SK-N-SH (cell line): ENCODE data around the gene IFITM5. TPM values are rescaled to one million over a fixed set of nuclear protein-coding genes. Genes with fewer than 3 reads are reported as not detected.

Experiments used
- CTCF ChIA-PET: fragments of 300-600, 350-600 bp; formaldehyde crosslinking; extraction: SDS; loops from one replicate; lab custom pipeline; 2021; lab: Yijun Ruan, JAX
- POLR2A ChIA-PET: fragments of 350-600 bp; sonication (Branson Sonifier 250); formaldehyde crosslinking; extraction: SDS; loops from one replicate; lab custom pipeline; 2020; ENCODE audit warnings: antibody characterized with exemption, inconsistent platforms; lab: Yijun Ruan, JAX
- DNase-seq: peaks from one replicate; pipeline ENCODE4 v3.0.0; 2012
- H2AFZ ChIP-seq: fragments of 200-600 bp; sonication (generic); 2 replicates; pipeline ENCODE4 v1.8.1; 2016; ENCODE audit warnings: antibody characterized with exemption, mild to moderate bottlenecking, low read depth
- H3F3A ChIP-seq: fragments of 200-600 bp; sonication (generic); replicated peaks from 2 replicates; pipeline ENCODE3; 2016; ENCODE audit warnings: antibody characterized with exemption, mild to moderate bottlenecking; ENCODE audit not compliant: insufficient read depth
- H3K27ac ChIP-seq, 2 experiments: fragments of 200-500 bp in 1 of 2; fragments of 200-600 bp in 1 of 2; sonication (Bioruptor generic) in 1 of 2; sonication (generic), shearing (Covaris generic) in 1 of 2; 2 replicates each; pipeline versions ENCODE4 v1.5.1 to v1.6.1; 2014 to 2016; ENCODE audit warnings: low read depth in 2 of 2, inconsistent platforms in 1 of 2, low read length in 1 of 2, mild to moderate bottlenecking in 1 of 2, mixed read lengths in 1 of 2
- H3K27me3 ChIP-seq: fragments of 200-600 bp; sonication (generic), shearing (Covaris generic); 2 replicates; pipeline ENCODE4 v1.6.1; 2016; ENCODE audit warnings: mixed run types; ENCODE audit not compliant: insufficient read depth
- H3K36me3 ChIP-seq, 2 experiments: fragments of 200-500 bp in 1 of 2; fragments of 200-600 bp in 1 of 2; sonication (Bioruptor generic) in 1 of 2; sonication (generic) in 1 of 2; replicated peaks in 1 of 2; 2 replicates each; pipeline versions ENCODE3 to v1.5.1; 2014 to 2016; ENCODE audit warnings: low read length in 1 of 2, mild to moderate bottlenecking in 1 of 2; ENCODE audit not compliant: insufficient read depth in 2 of 2, control insufficient read depth in 1 of 2
- H3K4me1 ChIP-seq, 2 experiments: fragments of 200-500 bp in 1 of 2; fragments of 200-600 bp in 1 of 2; sonication (Bioruptor generic) in 1 of 2; sonication (generic), shearing (Covaris generic) in 1 of 2; 2 replicates each; pipeline versions ENCODE4 v1.5.1 to v1.6.1; 2014 to 2016; ENCODE audit warnings: low read depth in 1 of 2, low read length in 1 of 2, mixed run types in 1 of 2; ENCODE audit not compliant: insufficient read depth in 2 of 2, control insufficient read depth in 1 of 2
- H3K4me2 ChIP-seq: fragments of 200-600 bp; sonication (generic), shearing (Covaris generic); 2 replicates; pipeline ENCODE4 v1.6.1; 2017; ENCODE audit warnings: mixed run types
- H3K4me3 ChIP-seq, 2 experiments: fragments of 200-500 bp in 1 of 2; fragments of 200-600 bp in 1 of 2; sonication (Bioruptor generic) in 1 of 2; sonication (generic), shearing (Covaris generic) in 1 of 2; 2 replicates each; pipeline versions ENCODE4 v1.5.1 to v1.8.1; 2014 to 2016; ENCODE audit warnings: low read depth in 2 of 2, inconsistent platforms in 1 of 2, low read length in 1 of 2, mild to moderate bottlenecking in 1 of 2, mixed read lengths in 1 of 2, moderate library complexity in 1 of 2
- H3K79me2 ChIP-seq: fragments of 200-600 bp; sonication (generic); 2 replicates; pipeline ENCODE4 v1.8.1; 2017; ENCODE audit warnings: mild to moderate bottlenecking; ENCODE audit not compliant: insufficient read depth
- H3K9ac ChIP-seq: fragments of 200-600 bp; sonication (generic); 2 replicates; pipeline ENCODE4 v1.6.1; 2017; ENCODE audit warnings: mixed run types
- H3K9me2 ChIP-seq: fragments of 200-600 bp; sonication (generic); 2 replicates; pipeline ENCODE4 v1.6.1; 2017; ENCODE audit warnings: mixed run types
- H3K9me3 ChIP-seq: fragments of 200-600 bp; sonication (generic); 2 replicates; pipeline ENCODE4 v1.6.1; 2017; ENCODE audit warnings: mixed run types, mild to moderate bottlenecking, moderate library complexity
- H4K20me1 ChIP-seq: fragments of 200-600 bp; sonication (generic); 2 replicates; pipeline ENCODE4 v1.6.1; 2017; ENCODE audit warnings: mild to moderate bottlenecking, mixed run types; ENCODE audit not compliant: insufficient read depth
- ELF1 ChIP-seq: IDR thresholded peaks from 2 replicates; pipeline ENCODE4 v1.4.0; 2012
- EP300 ChIP-seq, 2 experiments: IDR thresholded peaks; 2 replicates each; pipeline versions ENCODE4 v1.4.0 to v1.6.1; 2012; ENCODE audit warnings: borderline replicate concordance in 1 of 2, low read depth in 1 of 2, low read length in 1 of 2
- EZH2phosphoT487 ChIP-seq: fragments of 200-600 bp; sonication (generic); IDR thresholded peaks from 2 replicates; pipeline ENCODE4 v1.6.1; 2017; ENCODE audit warnings: low read depth, mixed run types, mild to moderate bottlenecking, antibody characterized with exemption, moderate library complexity, borderline replicate concordance
- FOSL2 ChIP-seq: IDR thresholded peaks from 2 replicates; pipeline ENCODE4 v1.4.0; 2012; ENCODE audit warnings: low read depth, mild to moderate bottlenecking, moderate library complexity, borderline replicate concordance
- FOXJ3 ChIP-seq: sonication (generic); formaldehyde crosslinking; IDR thresholded peaks from 2 replicates; pipeline ENCODE4 v1.5.1; 2020; ENCODE audit warnings: mild to moderate bottlenecking, missing genetic modification reagents
- FOXM1 ChIP-seq: IDR thresholded peaks from 2 replicates; pipeline ENCODE4 v1.4.0; 2012; ENCODE audit warnings: low read depth, mild to moderate bottlenecking
- GATA2 ChIP-seq: sonication (generic); formaldehyde crosslinking; IDR thresholded peaks from 2 replicates; pipeline ENCODE4 v1.5.0; 2020; ENCODE audit warnings: mild to moderate bottlenecking, missing genetic modification reagents
- IRF3 ChIP-seq: fragments of 150-350 bp; IDR thresholded peaks from 2 replicates; pipeline ENCODE4 v1.6.1; 2016; ENCODE audit warnings: mild to moderate bottlenecking, low read depth, low read length
- MAX ChIP-seq: IDR thresholded peaks from 2 replicates; pipeline ENCODE4 v1.4.0; 2012; ENCODE audit warnings: low read depth
- MEF2A ChIP-seq: IDR thresholded peaks from 2 replicates; pipeline ENCODE4 v1.4.0; 2012; ENCODE audit warnings: low read depth, borderline replicate concordance
- MXI1 ChIP-seq: IDR thresholded peaks from 2 replicates; pipeline ENCODE4 v1.6.1; 2012; ENCODE audit warnings: mild to moderate bottlenecking, low read depth, low read length, improper control_type of control experiment
- NRF1 ChIP-seq: IDR thresholded peaks from 2 replicates; pipeline ENCODE4 v1.6.1; 2012; ENCODE audit warnings: low read depth, mild to moderate bottlenecking, low read length
- RAD21 ChIP-seq: IDR thresholded peaks from 2 replicates; pipeline ENCODE4 v1.6.1; 2012; ENCODE audit warnings: mild to moderate bottlenecking, low read length
- RCOR1 ChIP-seq: fragments of 150-350 bp; IDR thresholded peaks from 2 replicates; pipeline ENCODE4 v1.6.1; 2017; ENCODE audit warnings: antibody characterized with exemption, low read length
- RXRA ChIP-seq: IDR thresholded peaks from 2 replicates; pipeline ENCODE4 v1.4.0; 2012; ENCODE audit warnings: low read depth, mild to moderate bottlenecking, borderline replicate concordance
- TCF12 ChIP-seq: IDR thresholded peaks from 2 replicates; pipeline ENCODE4 v1.4.0; 2012
- TEAD4 ChIP-seq: IDR thresholded peaks from 2 replicates; pipeline ENCODE4 v1.4.0; 2012; ENCODE audit warnings: mild to moderate bottlenecking, borderline replicate concordance; ENCODE audit not compliant: insufficient read depth
- USF1 ChIP-seq: IDR thresholded peaks from 2 replicates; pipeline ENCODE4 v1.4.0; 2012; ENCODE audit warnings: low read depth, borderline replicate concordance
- WGBS: methylation state at CpG from one replicate; pipeline ENCODE4 v1.1.6; 2017; ENCODE audit warnings: low lambda C conversion rate; 5-methylcytosine and 5-hydroxymethylcytosine counted together
- polyA plus RNA-seq, 3 experiments: library from polyadenylated mRNA; depleted of rRNA; stranded (reverse); fragments of >200 nt; gene quantifications; 2 replicates each; pipeline ENCODE4 v1.2.3, GENCODE V29; 2012
- TF ChIP-seq, protein P1 (sequence below): IDR thresholded peaks from 2 replicates; pipeline ENCODE4; 2012
- TF ChIP-seq, protein P2 (sequence below): IDR thresholded peaks from 2 replicates; pipeline ENCODE4 v1.6.1; 2012; ENCODE audit warnings: mild to moderate bottlenecking, low read depth, low read length, moderate library complexity

Gene IFITM5
- polyA plus RNA-seq, 1 of the 3 experiments (the other 2 are of a cell fraction) = not detected

DNA sequence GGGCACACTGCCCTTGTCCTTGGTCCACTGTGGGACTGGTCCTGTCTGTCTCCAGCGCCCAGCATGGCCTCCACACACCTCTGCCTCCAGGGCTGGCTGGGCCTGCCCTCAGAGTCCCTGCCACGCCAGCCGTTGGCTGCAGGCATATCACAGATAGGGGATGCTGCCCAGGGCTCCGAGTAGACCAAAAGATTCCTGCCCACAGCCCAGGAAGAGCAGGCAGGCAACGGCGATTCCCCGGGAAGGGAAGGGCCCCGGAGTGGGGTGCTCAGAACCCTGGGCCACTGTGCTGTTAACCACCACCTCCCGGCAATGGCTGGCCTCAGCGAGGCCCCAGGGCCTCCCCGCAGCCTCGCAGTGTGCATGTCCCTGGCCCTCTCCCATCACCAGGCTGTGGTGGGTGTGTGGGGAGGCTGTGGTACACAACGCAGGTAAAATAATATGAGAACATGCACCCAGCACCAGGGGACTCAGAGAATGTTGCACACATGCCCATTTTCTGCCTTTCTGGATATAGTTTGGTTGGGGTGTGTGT is 2.2 kb downstream of the IFITM5 start:
- H3F3A ChIP-seq = no peaks in the 10 kb centered on the region
- no peak overlapping the region for H3K4me3 ChIP-seq
- no peak for DNase-seq
- H3K9ac ChIP-seq = no peak overlapping the region
- ChIA-PET POLR2A (no interaction called here), CTCF (no interaction called here)
- no peaks in the 10 kb centered on the region for H3K9me3 ChIP-seq
- H3K9me2 ChIP-seq = no peaks in the 10 kb centered on the region
- no peak overlapping the region for H2AFZ ChIP-seq
- H3K27ac ChIP-seq = no peak overlapping the region
- no peaks in the 10 kb centered on the region; a peak in 1 of 4 replicates for H3K4me1 ChIP-seq
- TF ChIP-seq GATA2 (CRISPR knock-in tag) = no peak
- TF ChIP-seq IRF3 = no peak
- TF ChIP-seq RCOR1 = no peak
- TF ChIP-seq TCF12 = no peak
- no peak for TF ChIP-seq RAD21
- no peak for TF ChIP-seq FOXM1
- TF ChIP-seq, protein P1, sequence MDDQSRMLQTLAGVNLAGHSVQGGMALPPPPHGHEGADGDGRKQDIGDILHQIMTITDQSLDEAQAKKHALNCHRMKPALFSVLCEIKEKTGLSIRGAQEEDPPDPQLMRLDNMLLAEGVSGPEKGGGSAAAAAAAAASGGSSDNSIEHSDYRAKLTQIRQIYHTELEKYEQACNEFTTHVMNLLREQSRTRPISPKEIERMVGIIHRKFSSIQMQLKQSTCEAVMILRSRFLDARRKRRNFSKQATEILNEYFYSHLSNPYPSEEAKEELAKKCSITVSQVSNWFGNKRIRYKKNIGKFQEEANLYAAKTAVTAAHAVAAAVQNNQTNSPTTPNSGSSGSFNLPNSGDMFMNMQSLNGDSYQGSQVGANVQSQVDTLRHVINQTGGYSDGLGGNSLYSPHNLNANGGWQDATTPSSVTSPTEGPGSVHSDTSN = no peak
- TF ChIP-seq FOXJ3 (CRISPR knock-in tag) = no peak
- TF ChIP-seq, protein P2, sequence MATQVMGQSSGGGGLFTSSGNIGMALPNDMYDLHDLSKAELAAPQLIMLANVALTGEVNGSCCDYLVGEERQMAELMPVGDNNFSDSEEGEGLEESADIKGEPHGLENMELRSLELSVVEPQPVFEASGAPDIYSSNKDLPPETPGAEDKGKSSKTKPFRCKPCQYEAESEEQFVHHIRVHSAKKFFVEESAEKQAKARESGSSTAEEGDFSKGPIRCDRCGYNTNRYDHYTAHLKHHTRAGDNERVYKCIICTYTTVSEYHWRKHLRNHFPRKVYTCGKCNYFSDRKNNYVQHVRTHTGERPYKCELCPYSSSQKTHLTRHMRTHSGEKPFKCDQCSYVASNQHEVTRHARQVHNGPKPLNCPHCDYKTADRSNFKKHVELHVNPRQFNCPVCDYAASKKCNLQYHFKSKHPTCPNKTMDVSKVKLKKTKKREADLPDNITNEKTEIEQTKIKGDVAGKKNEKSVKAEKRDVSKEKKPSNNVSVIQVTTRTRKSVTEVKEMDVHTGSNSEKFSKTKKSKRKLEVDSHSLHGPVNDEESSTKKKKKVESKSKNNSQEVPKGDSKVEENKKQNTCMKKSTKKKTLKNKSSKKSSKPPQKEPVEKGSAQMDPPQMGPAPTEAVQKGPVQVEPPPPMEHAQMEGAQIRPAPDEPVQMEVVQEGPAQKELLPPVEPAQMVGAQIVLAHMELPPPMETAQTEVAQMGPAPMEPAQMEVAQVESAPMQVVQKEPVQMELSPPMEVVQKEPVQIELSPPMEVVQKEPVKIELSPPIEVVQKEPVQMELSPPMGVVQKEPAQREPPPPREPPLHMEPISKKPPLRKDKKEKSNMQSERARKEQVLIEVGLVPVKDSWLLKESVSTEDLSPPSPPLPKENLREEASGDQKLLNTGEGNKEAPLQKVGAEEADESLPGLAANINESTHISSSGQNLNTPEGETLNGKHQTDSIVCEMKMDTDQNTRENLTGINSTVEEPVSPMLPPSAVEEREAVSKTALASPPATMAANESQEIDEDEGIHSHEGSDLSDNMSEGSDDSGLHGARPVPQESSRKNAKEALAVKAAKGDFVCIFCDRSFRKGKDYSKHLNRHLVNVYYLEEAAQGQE = no peak
- no peak for TF ChIP-seq EP300 (IDR thresholded peaks at IDR 0.05; ENCODE audit: borderline replicate concordance in 1 of 2, low read depth in 1 of 2, low read length in 1 of 2)
- TF ChIP-seq RXRA = no peak
- no peak for TF ChIP-seq FOSL2
- no peak for TF ChIP-seq TEAD4
- no peak for TF ChIP-seq MEF2A
- no peak for TF ChIP-seq NRF1
- TF ChIP-seq MXI1 = no peak
- TF ChIP-seq ELF1 = no peak
- no peak for TF ChIP-seq MAX
- TF ChIP-seq USF1 = no peak
- TF ChIP-seq EZH2phosphoT487 = no peak
- 91% methylated on average over 9 of the region's 13 CpGs for WGBS
- no peaks in the 10 kb centered on the region for H3K79me2 ChIP-seq
- no peak overlapping the region for H3K4me2 ChIP-seq
- H4K20me1 ChIP-seq = no peaks in the 10 kb centered on the region
- no peaks in the 10 kb centered on the region for H3K36me3 ChIP-seq
- no peaks in the 10 kb centered on the region for H3K27me3 ChIP-seq
